ENCODE data around the gene NDUFB10. TPM values are rescaled to one million over a fixed set of nuclear protein-coding genes. Genes with fewer than 3 reads are reported as not detected.
"Not testable (repeated sequence)": the region's sequence is repeated elsewhere in the genome, so short reads cannot be mapped to it uniquely, and the experiment has no call there.

The NDUFB10 gene
- total RNA-seq, 4 donors from 2014 or later: 214 to 400 (median 243) TPM

DNA sequence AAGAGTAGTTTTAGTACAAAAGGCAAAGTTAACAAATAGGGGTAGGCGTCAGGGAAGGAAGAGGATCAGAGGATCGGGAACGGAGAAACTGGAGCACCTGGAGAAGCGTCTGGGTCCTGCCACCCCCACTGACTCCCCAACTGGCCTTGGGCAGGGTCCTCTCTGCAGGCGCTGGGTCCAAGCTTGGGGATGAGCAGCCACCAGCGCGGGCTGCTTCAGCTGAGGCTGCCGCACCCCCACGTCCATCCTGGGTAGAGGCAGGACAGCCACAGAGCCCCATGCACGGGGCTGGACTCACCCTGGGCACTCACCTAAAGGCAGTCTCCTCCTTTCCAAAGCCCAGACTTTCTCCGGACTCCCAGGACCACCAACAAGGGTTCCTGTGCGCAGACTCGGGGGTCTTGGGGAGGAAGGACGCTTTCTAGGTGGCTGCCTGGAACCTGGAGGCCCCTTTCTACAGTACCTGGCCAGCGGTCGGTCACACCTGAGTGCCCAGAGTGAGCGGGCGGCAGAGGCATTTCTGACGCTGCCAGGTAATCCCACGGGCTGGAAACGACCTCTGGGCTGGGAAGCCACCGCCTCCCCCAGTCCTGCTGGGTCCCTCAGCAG is 42.2 kb upstream of the NDUFB10 start:
- peaks cover 92% of the 10 kb centered on the region for H3K27me3 ChIP-seq
- H3K36me3 ChIP-seq: no peaks in the 10 kb centered on the region
- ATAC-seq: no peak
- 0% methylated on average over 1 of the region's 22 CpGs; no CpG with 5 or more reads in 1 of the 2 donors for WGBS, 2 donors (ENCODE audit: low coverage in 1 of 2)
- peaks cover 0 to 14% (median 0%) of the 10 kb centered on the region in 3 donors for H3K4me1 ChIP-seq
- no peak overlapping the region for H3K4me3 ChIP-seq
- TF ChIP-seq EP300 (IDR thresholded peaks at IDR 0.05): no peak
- no peak for TF ChIP-seq POLR2AphosphoS5 (IDR thresholded peaks at IDR 0.05)
- TF ChIP-seq POLR2A (IDR thresholded peaks at IDR 0.05): no peak
- TF ChIP-seq, protein P1, sequence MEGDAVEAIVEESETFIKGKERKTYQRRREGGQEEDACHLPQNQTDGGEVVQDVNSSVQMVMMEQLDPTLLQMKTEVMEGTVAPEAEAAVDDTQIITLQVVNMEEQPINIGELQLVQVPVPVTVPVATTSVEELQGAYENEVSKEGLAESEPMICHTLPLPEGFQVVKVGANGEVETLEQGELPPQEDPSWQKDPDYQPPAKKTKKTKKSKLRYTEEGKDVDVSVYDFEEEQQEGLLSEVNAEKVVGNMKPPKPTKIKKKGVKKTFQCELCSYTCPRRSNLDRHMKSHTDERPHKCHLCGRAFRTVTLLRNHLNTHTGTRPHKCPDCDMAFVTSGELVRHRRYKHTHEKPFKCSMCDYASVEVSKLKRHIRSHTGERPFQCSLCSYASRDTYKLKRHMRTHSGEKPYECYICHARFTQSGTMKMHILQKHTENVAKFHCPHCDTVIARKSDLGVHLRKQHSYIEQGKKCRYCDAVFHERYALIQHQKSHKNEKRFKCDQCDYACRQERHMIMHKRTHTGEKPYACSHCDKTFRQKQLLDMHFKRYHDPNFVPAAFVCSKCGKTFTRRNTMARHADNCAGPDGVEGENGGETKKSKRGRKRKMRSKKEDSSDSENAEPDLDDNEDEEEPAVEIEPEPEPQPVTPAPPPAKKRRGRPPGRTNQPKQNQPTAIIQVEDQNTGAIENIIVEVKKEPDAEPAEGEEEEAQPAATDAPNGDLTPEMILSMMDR (IDR thresholded peaks at IDR 0.05): no peak
- H3K9me3 ChIP-seq: no peaks in the 10 kb centered on the region
- no peak overlapping the region for H3K27ac ChIP-seq

DNA sequence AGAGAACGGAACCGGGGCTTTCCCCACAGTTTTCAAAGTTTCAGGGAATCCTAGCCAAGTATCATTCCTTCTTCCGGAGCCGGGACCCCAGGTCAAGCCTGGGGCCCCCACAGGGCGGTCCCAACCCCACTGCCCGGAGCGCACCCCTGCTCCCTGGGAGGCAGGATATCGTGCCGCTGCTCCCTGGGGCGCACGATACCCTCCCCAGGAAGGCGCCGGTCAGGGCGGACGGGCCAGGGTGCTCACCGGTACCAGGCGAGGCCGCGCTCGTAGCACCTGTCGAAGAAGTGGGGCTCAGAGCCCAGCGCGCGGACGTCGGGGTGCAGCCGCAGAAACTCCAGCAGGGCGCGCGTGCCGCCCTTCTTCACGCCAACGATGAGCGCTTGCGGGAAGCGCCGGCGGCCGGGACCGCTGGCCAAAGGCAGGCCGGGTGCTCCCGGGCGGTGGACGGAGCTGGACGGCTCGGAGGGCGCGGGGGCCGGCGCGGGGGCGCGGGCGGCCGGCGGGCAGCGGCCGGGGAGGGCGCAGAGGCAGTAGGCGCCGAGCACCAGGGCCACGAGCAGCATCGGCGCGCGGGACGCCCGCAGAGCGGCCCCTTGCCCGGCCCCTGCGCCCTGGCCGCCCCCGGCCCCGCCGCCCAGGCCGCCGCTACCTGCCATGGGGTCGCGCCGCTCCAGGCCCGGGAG is 41.5 kb upstream of the NDUFB10 start:
- Histone ChIP-seq H3K36me3 (no peaks in the 10 kb centered on the region), H3K27ac (no peak overlapping the region), H3K9me3 (no peaks in the 10 kb centered on the region), H3K4me1 (peaks cover 0 to 14% (median 0%) of the 10 kb centered on the region in 3 donors), H3K27me3 (peaks cover 99% of the 10 kb centered on the region), H3K4me3 (peak overlapping the region in 1 of 2 donors; percentile 16)
- 0% methylated on average over 2 of the region's 81 CpGs; no CpG with 5 or more reads in 1 of the 2 donors for WGBS, 2 donors (ENCODE audit: low coverage in 1 of 2)
- no peak for TF ChIP-seq EP300 (IDR thresholded peaks at IDR 0.05)
- no peak for TF ChIP-seq POLR2A (IDR thresholded peaks at IDR 0.05)
- TF ChIP-seq POLR2AphosphoS5 (IDR thresholded peaks at IDR 0.05): no peak
- no peak for ATAC-seq

DNA sequence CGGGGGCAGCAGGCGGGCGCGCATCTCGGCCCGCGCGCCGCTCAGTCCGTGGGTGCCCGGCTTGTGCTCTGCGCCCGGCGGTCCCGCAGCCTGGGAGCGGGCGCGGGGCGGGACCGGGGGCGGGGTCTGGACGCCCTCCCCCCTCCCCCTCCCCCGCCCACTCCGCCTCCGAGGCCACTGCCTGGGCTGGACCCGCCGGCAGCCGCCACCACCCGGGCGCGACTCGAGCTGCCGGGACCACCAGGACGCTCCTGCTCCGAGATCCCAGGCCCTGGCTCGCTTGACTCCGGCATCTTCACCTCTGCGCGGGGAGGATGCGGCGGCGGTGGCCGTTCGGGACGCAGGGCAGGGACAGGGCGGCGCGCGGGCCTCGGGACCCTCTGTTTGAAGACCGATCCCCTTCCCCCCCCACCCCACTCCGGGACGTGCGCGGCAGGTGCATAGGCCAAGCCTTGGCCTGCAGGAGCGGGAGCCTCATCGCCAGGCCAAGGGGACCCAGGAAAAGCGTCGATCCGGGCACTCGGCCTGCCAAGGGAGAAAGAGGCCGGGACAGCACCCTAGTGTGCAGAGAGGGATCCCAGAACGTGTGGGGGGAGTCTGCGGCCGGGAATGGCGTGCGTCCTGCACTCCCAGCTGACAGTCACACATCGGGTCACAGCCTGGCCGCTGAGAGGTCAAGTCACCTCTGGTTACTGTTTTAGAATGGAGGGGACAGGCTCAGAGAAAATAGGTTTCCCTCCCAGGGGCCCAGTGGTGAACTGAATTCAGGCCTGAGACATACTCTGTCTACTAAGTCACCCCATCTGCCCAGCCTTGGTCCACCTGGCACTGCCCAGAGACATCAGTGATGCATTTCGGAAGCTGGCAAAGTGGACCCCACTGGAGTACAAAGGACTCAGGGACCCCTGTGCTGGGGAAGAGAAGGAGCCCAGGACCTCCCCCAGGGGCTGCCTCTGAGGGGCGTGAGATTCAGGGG is 40.7 kb upstream of the NDUFB10 start, which contains the start of gene HS3ST6:
HS3ST6 (minus strand) TSS at position 65 of the 976 bp plus-strand sequence. CDS start 92 bp downstream, outside the sequence.
- Histone ChIP-seq H3K4me3 (peak within 1 kb of the TSS in 1 of 2 donors; percentile 16), H3K27ac (no peak within 1 kb of the TSS)
- no peak for TF ChIP-seq POLR2A (IDR thresholded peaks at IDR 0.05)
- TF ChIP-seq POLR2AphosphoS5 (IDR thresholded peaks at IDR 0.05): no peak
- TF ChIP-seq, protein P1 (IDR thresholded peaks at IDR 0.05): no peak
- no peak for TF ChIP-seq EP300 (IDR thresholded peaks at IDR 0.05)

DNA sequence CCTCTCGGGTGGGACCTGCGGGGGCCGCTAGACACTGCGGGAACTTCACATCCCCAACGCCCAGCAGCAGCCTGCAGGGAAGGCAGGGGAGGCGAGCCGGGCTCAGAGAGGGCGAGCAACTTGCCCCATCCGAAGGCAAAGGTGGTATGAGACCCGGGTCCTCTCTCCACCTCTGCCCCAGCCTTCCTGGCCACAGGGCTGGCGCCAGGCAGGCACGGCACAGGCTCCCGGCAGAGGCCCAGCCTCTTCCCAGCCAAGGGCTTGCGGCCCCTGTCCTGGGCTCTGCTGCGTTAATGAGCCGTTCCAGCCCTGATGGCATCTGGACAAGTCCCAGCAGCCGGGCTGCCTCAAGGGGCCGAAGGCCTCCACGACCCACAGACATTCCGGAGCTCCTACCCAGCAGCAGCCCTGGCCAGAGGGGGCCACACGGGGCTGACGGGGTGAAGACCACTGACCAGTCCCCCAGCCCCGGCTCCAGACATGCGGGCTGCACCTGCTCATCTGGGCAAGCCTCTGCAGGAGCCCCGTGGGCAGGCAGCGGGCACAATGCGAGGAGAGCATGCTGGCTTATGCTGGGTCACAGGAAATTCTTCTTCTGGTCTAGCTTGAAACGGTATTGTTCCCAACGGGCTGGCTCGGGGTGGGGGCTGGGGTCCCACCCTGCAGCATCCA is 39.9 kb upstream of the NDUFB10 start:
- no peaks in the 10 kb centered on the region for H3K9me3 ChIP-seq
- H3K36me3 ChIP-seq: no peaks in the 10 kb centered on the region
- no peak for ATAC-seq
- peaks cover 0 to 24% (median 7%) of the 10 kb centered on the region in 3 donors for H3K4me1 ChIP-seq
- H3K4me3 ChIP-seq: no peak overlapping the region
- peaks cover 100% of the 10 kb centered on the region for H3K27me3 ChIP-seq
- TF ChIP-seq EP300 (IDR thresholded peaks at IDR 0.05) (no peak), POLR2A (IDR thresholded peaks at IDR 0.05) (no peak), POLR2AphosphoS5 (IDR thresholded peaks at IDR 0.05) (no peak)
- TF ChIP-seq, protein P1 (IDR thresholded peaks at IDR 0.05): no peak
- 0% methylated on average over 3 of the region's 30 CpGs; no CpG with 5 or more reads in 1 of the 2 donors for WGBS, 2 donors (ENCODE audit: low coverage in 1 of 2)
- no peak overlapping the region for H3K27ac ChIP-seq

More for the DNA sequence above, 40.7 kb upstream of the NDUFB10 start, which contains the start of gene HS3ST6:
- Histone ChIP-seq H3K27me3 (peaks cover 100% of the 10 kb centered on the region), H3K4me1 (peaks cover 0 to 21% (median 4%) of the 10 kb centered on the region in 3 donors), H3K9me3 (no peaks in the 10 kb centered on the region), H3K36me3 (no peaks in the 10 kb centered on the region)
- no peak for ATAC-seq
- WGBS, 2 donors (ENCODE audit: low coverage in 1 of 2): no CpG with 5 or more reads among the region's 71 CpGs

DNA sequence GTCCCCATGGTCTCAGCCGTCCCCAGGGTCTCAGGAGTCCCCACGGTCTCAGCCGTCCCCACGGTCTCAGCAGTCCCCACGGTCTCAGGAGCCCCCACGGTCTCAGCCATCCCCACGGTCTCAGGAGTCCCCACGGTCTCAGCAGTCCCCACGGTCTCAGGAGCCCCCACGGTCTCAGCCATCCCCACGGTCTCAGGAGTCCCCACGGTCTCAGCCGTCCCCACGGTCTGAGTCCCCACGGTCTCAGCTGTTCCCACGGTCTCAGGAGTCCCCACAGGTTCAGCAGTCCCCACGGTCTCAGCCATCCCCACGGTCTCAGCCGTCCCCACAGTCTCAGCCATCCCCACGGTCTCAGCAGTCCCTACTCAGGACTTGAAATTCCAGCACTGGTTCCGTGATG is 39.2 kb upstream of the NDUFB10 start:
- not testable (repeated sequence) for H3K27ac ChIP-seq, H3K9me3 ChIP-seq, H3K4me3 ChIP-seq, H3K36me3 ChIP-seq, ATAC-seq
- 66 to 69% methylated on average over 7 to 8 of the region's 21 CpGs for WGBS, 2 donors (ENCODE audit: low coverage in 1 of 2)
- Histone ChIP-seq H3K27me3 (peaks cover 99% of the 10 kb centered on the region), H3K4me1 (peaks cover 0 to 24% (median 7%) of the 10 kb centered on the region in 3 donors)
